Natural killer cell (primary cell): Measurements from ENCODE around the gene STAM2. TPM values are rescaled to one million over a fixed set of nuclear protein-coding genes. Genes with fewer than 3 reads are reported as not detected.

Experiments used
- ATAC-seq, 3 donors: fragments of 150-1000 bp in 2 of 3; fragments of 200-7000 bp in 1 of 3; cut with Tn5 transposase; 1 replicate in 1 of 3; 2 replicates in 2 of 3; pipeline ENCODE4 v1.10.0; 2021; ENCODE audit warnings: mild to moderate bottlenecking in 2 of 3, moderate library complexity in 2 of 3
- DNase-seq, 2 donors: peaks; one replicate each; pipeline versions ENCODE4 v3.0.0 to v3.0.0-alpha.2; 2013 to 2021; ENCODE audit warnings: mixed read lengths in 1 of 2
- H3K27ac ChIP-seq: one replicate; pipeline ENCODE4 v1.5.1; 2013; ENCODE audit warnings: mild to moderate bottlenecking, low read length
- H3K27me3 ChIP-seq: one replicate; pipeline ENCODE4 v1.6.1; 2013; ENCODE audit warnings: low read length; ENCODE audit not compliant: control insufficient read depth, insufficient read depth
- H3K36me3 ChIP-seq: one replicate; pipeline ENCODE4 v1.6.1; 2013; ENCODE audit warnings: low read length; ENCODE audit not compliant: control insufficient read depth, insufficient read depth
- H3K4me1 ChIP-seq: one replicate; pipeline ENCODE4 v1.6.1; 2013; ENCODE audit warnings: low read length; ENCODE audit not compliant: control insufficient read depth, insufficient read depth
- H3K4me3 ChIP-seq: one replicate; pipeline ENCODE4 v1.5.1; 2013; ENCODE audit warnings: low read length
- H3K9me3 ChIP-seq: one replicate; pipeline ENCODE4 v1.6.1; 2013; ENCODE audit warnings: low read length; ENCODE audit not compliant: control insufficient read depth, insufficient read depth
- H3K27ac Mint-ChIP-seq, 2 donors: one replicate each; pipeline ENCODE4 v1.8.0; 2022; ENCODE audit warnings: mild to moderate bottlenecking in 2 of 2, mixed read lengths in 2 of 2, moderate library complexity in 1 of 2
- H3K27me3 Mint-ChIP-seq, 2 donors: one replicate each; pipeline ENCODE4 v1.8.0; 2022; ENCODE audit warnings: low read depth in 2 of 2, mixed read lengths in 2 of 2
- H3K36me3 Mint-ChIP-seq: one replicate; pipeline ENCODE4 v1.8.0; 2022; ENCODE audit warnings: mixed read lengths
- H3K4me1 Mint-ChIP-seq, 2 donors: one replicate each; pipeline ENCODE4 v1.8.0; 2022; ENCODE audit warnings: mixed read lengths in 2 of 2
- H3K4me3 Mint-ChIP-seq: one replicate; pipeline ENCODE4 v1.8.0; 2022; ENCODE audit warnings: mild to moderate bottlenecking, moderate library complexity, mixed read lengths
- H3K9me3 Mint-ChIP-seq, 2 donors: one replicate each; pipeline ENCODE4 v1.8.0; 2022; ENCODE audit warnings: mixed read lengths in 2 of 2
- CTCF ChIP-seq: fragments of 200-600 bp; IDR thresholded peaks from one replicate; pipeline ENCODE4 v1.8.0; 2022; ENCODE audit warnings: antibody characterized with exemption
- WGBS: methylation state at CpG from one replicate; pipeline ENCODE4 v1.1.7; 2013; ENCODE audit warnings: missing lambda C conversion rate; ENCODE audit not compliant: insufficient coverage; 5-methylcytosine and 5-hydroxymethylcytosine counted together
- intact Hi-C: fragments of 100-400 bp; cut with micrococcal nuclease; formaldehyde crosslinking; loops from one replicate; pipeline ENCODE4 v1.14.2; 2022
- total RNA-seq, 4 donors: library from RNA; stranded (reverse); fragments of 120-200 nt in 1 of 4; gene quantifications; one replicate each; pipeline versions ENCODE4 v1.2.3 to v1.2.4, GENCODE V29; 2013 to 2022

STAM2 gene
- total RNA-seq, 3 donors from 2014 or later (not counting 1 experiment from before 2014, with no cell fraction given): 18.7 to 23.1 (median 19.2) TPM

- intact Hi-C loops: no loop called here
These were observed 89.3 kb downstream of the STAM2 start for GRCh38 chr2:152086231-152086630.

GRCh38 chr2:152084076-152084475 lies 91.5 kb downstream of the STAM2 start:
- Histone ChIP-seq H3K4me1 (no peaks in the 10 kb centered on the region), H3K4me3 (no peak overlapping the region), H3K27ac (no peak overlapping the region), H3K9me3 (no peaks in the 10 kb centered on the region), H3K27me3 (no peaks in the 10 kb centered on the region), H3K36me3 (no peaks in the 10 kb centered on the region)
- no peaks in the 10 kb centered on the region for H3K36me3 Mint-ChIP-seq
- H3K4me1 Mint-ChIP-seq: peaks cover 0 to 5% of the 10 kb centered on the region in 2 donors
- no peak overlapping the region for H3K27ac Mint-ChIP-seq
- WGBS: 78% methylated on average over 6 of the region's 6 CpGs
- no peaks in the 10 kb centered on the region for H3K27me3 Mint-ChIP-seq
- ATAC-seq: no peak
- no peaks in the 10 kb centered on the region for H3K9me3 Mint-ChIP-seq
- DNase-seq: no peak
- H3K4me3 Mint-ChIP-seq: no peak overlapping the region
- intact Hi-C loops: no loop called here
- TF ChIP-seq CTCF: no peak

More at GRCh38 chr2:152086231-152086630, 89.3 kb downstream of the STAM2 start:
- DNase-seq (no peak), ATAC-seq (no peak)
- Histone ChIP-seq H3K27ac (no peak overlapping the region), H3K9me3 (no peaks in the 10 kb centered on the region), H3K4me3 (no peak overlapping the region), H3K36me3 (no peaks in the 10 kb centered on the region), H3K4me1 (no peaks in the 10 kb centered on the region), H3K27me3 (no peaks in the 10 kb centered on the region)
- H3K27ac Mint-ChIP-seq: no peak overlapping the region
- H3K9me3 Mint-ChIP-seq: no peaks in the 10 kb centered on the region
- WGBS: no CpG with 5 or more reads among the region's 2 CpGs
- H3K27me3 Mint-ChIP-seq: no peaks in the 10 kb centered on the region
- no peak overlapping the region for H3K4me3 Mint-ChIP-seq
- no peak for TF ChIP-seq CTCF
- peaks cover 0 to 5% of the 10 kb centered on the region in 2 donors for H3K4me1 Mint-ChIP-seq
- H3K36me3 Mint-ChIP-seq: no peaks in the 10 kb centered on the region

- peaks cover 0 to 5% of the 10 kb centered on the region in 2 donors for H3K4me1 Mint-ChIP-seq
- Histone ChIP-seq H3K4me3 (no peak overlapping the region), H3K4me1 (no peaks in the 10 kb centered on the region), H3K27ac (no peak overlapping the region), H3K9me3 (no peaks in the 10 kb centered on the region), H3K36me3 (no peaks in the 10 kb centered on the region), H3K27me3 (no peaks in the 10 kb centered on the region)
- H3K27me3 Mint-ChIP-seq: no peaks in the 10 kb centered on the region
- H3K27ac Mint-ChIP-seq: no peak overlapping the region
- H3K9me3 Mint-ChIP-seq: no peaks in the 10 kb centered on the region
- H3K4me3 Mint-ChIP-seq: no peak overlapping the region
- TF ChIP-seq CTCF: no peak
- intact Hi-C loops: no loop called here
- ATAC-seq: no peak
- WGBS: 76% methylated on average over 6 of the region's 6 CpGs
- H3K36me3 Mint-ChIP-seq: no peaks in the 10 kb centered on the region
- no peak for DNase-seq
These were observed 92.2 kb downstream of the STAM2 start for GRCh38 chr2:152083202-152083875.

GRCh38 chr2:152078662-152079061 lies 96.9 kb downstream of the STAM2 start:
- no peaks in the 10 kb centered on the region for H3K27me3 ChIP-seq
- H3K27ac Mint-ChIP-seq: no peak overlapping the region
- H3K4me3 ChIP-seq: no peak overlapping the region
- intact Hi-C loops: no loop called here
- no peaks in the 10 kb centered on the region for H3K36me3 Mint-ChIP-seq
- no peak overlapping the region for H3K27ac ChIP-seq
- no peaks in the 10 kb centered on the region for H3K4me1 ChIP-seq
- no peak overlapping the region for H3K4me3 Mint-ChIP-seq
- WGBS: 93% methylated on average over 2 of the region's 2 CpGs
- no peak for TF ChIP-seq CTCF
- DNase-seq (no peak), ATAC-seq (no peak)
- peaks cover 0 to 10% of the 10 kb centered on the region in 2 donors for H3K4me1 Mint-ChIP-seq
- H3K27me3 Mint-ChIP-seq: no peaks in the 10 kb centered on the region
- peaks cover 0 to 7% of the 10 kb centered on the region in 2 donors for H3K9me3 Mint-ChIP-seq
- H3K9me3 ChIP-seq: no peaks in the 10 kb centered on the region
- H3K36me3 ChIP-seq: no peaks in the 10 kb centered on the region
